Stomach (tissue), 4 donors: ENCODE results near the gene AUH.

Source experiments
- CTCF ChIP-seq, 7 experiments: fragments of 450-650 bp in 4 of 7; fragments of 200-600 bp in 3 of 7; sonication (generic) in 3 of 7; IDR thresholded peaks; one replicate each; pipeline ENCODE4 v1.5.1; 2016 to 2019; ENCODE audit warnings: antibody characterized with exemption in 7 of 7, control low read depth in 2 of 7, mild to moderate bottlenecking in 1 of 7
- POLR2A ChIP-seq, 4 donors: fragments of 450-650 bp; IDR thresholded peaks; one replicate each; pipeline ENCODE4 v1.6.1; 2016; ENCODE audit warnings: antibody characterized with exemption in 4 of 4, control low read depth in 2 of 4, mild to moderate bottlenecking in 1 of 4, moderate library complexity in 1 of 4
- POLR2AphosphoS5 ChIP-seq, 3 donors: sonication (generic); formaldehyde crosslinking; IDR thresholded peaks; one replicate each; pipeline ENCODE4 v1.6.1; 2016; ENCODE audit warnings: antibody characterized with exemption in 3 of 3

- TF ChIP-seq CTCF (IDR thresholded peaks at IDR 0.05) (no peak), POLR2A (IDR thresholded peaks at IDR 0.05) (no peak), POLR2AphosphoS5 (IDR thresholded peaks at IDR 0.05) (no peak)
These were observed 55.5 kb downstream of the AUH start for GRCh38 chr9:91306296-91306630.
